ENCODE data around the gene BRINP1.
"Not testable (repeated sequence)": the region's sequence is repeated elsewhere in the genome, so short reads cannot be mapped to it uniquely, and the experiment has no call there.

BRINP1 gene

DNA sequence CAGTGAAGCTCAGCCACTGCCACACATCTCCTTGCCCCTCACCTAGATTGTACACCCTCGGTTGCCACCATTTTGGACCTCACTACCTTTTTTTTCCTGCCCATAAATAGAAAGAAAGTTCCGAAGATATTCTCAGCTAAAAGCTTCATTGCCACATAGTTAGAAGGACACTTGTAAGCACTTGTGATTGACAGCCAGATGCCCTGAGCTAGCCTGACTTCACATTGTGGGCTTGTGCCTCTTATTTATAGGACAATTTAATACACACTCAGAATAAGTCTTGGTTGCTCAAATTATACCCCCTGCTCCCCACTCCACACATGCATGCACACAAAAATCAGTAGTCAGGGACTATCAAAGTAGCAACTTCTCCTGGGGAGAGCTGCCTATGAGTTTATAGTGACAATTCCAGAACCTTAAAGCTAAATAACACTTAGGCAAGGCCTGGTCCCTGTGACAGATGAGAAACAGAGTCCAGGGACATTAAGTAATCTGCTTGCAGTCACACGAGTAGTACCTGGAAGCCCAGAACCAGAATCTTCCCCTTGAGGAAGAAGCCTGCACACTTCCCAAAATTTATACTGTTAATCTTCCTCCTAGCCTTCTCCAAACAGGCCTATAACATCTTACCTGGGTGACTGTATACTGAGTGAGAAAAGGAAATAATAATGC lies 184.8 kb downstream of the BRINP1 start:
- no peak for DNase-seq

DNA sequence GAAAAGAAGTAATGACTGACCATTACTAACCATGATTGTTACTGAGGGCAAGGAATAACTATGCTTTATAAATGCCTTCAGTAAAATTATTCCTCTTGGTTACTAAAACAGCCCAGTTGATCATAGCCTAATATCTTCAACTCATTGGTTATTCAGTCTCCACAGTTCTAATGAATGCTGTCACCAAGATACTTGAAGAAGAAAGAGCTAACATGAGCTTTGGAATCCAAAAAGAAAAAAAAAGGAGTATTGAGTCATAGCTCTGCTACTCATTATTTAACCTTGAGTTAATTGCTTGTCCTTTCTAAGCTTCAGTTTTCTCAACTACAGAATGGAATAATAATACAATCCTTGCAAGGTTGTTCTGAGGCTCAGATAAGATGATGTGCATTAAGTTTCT lies 187.7 kb downstream of the BRINP1 start:
- DNase-seq, result no peak

DNA sequence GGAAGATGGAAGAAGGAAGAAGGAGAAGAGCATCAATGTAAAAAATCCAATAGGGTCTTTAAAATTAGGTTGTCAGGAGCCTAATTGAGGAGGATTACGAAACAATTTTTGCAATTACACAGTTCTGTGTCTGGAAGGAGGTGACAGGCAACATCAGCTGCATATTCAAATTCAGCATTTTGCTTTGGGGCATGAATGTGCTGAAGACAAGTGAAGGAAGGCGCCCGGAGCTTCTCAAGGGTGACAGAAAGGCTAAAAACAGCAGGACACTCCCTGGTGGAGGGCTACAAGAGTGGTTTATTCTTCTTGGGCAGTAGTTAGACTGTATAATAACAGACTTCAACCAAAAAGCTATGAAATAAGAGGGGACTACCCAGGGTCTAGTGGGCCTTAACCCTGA lies 188.3 kb downstream of the BRINP1 start:
- DNase-seq, result no peak

DNA sequence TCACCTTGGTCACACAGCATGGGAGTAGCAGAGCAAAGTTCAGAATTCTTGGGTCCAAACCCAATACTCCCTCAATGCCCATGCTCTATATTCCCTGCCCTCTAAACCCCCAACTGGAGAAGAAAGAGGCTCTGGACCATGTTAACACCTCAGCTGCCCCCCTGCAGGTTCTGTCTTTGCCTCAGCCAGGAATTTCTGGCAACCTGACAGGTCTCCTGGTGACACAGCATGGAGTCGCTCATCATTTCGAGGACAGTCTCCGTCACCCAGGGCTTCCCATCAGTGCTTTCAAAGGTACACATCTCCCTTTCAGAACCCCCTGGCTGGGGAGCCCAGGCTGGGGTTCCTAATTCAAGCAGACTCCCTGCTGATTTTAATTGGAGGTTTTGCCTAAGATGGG lies 189.5 kb downstream of the BRINP1 start:
- no peak for DNase-seq

DNA sequence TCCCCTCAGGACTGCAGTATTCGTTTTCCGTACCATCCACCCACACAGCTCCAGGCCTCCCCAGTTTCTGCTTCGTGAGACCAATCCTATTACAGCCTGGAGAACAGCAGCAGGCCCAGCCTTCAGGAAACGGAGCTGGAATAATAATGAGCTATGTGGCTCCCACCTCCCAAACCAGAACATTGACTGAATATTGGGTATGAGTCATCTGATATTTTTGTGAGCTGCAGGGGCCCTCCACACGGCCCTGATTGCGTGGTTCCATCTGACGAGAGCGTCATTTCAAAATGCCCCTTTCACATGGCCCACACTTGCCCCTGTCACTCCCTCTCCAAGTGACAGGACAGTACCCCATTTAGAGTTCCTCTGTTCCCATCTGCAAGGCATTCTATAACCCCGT lies 192.0 kb downstream of the BRINP1 start:
- DNase-seq, result no peak

DNA sequence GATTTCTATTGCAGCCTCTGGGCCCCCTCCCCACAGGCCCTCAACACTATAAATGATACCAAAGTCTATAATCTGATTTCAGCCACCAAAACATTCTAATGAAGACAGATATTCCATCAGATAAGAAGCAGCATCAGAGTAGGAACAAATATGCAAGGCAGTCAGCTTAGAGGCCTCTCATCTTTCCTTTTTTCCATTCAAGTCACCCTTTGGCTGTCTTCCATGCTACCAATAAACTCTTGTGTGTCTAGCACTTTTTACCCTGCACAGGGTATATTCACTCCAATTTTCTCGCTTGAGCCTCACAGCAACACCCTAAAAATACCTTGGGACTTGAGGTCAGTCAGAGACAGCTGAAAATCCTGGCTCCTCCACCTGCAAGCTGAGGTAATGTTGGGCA lies 193.7 kb downstream of the BRINP1 start:
- DNase-seq, result no peak

DNA sequence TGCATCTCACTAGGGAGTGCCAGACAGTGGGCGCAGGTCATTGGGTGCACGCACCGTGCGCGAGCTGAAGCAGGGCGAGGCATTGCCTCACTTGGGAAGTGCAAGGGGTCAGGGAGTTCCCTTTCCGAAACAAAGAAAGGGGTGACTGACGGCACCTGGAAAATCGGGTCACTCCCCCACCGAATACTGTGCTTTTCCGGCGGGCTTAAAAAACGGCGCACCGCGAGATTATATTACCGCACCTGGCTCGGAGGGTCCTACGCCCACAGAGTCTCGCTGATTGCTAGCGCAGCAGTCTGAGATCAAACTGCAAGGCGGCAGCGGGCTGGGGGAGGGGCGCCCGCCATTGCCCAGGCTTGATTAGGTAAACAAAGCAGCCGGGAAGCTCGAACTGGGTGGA lies 200.0 kb downstream of the BRINP1 start:
- DNase-seq, result not testable (repeated sequence)

DNA sequence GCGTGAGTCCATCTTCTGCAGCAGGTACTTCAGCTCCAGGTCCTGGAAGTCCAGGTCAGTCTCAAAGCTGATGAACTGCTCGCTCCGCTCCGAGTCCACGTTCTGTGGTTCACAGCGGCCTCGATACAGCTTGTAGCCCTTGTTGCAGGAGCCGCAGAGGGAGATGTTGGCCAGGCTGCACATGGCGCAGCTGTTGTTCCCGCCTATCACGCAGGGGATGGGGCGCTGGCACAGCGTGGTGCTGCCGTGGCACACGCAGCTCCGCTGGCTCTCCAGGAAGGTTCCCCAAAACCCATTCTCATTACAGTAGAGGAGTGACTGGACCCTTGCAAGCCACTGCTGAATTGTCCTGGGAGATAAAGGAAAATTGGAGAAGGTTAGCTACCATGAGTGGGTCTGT lies 201.4 kb downstream of the BRINP1 start:
- no peak for DNase-seq

DNA sequence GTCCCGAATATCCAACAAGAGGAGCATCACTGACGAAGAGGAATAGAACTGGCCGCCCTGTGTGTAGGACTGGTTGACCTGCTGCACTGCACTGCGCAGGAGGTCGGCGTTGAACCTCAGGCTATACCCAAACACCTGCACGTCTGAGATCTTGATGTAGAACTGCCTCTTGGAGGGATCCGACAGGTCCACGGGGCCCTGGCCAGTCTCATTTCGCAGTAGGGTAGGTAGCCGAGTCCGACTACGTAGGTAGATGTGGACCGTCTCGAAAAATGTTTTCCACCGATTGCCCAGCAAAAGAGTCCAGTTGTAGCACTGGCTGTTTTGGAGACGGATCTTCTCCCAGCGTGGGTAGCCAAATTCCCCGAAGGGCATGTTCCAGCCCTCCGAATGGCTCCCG lies 202.0 kb downstream of the BRINP1 start:
- no peak for DNase-seq

DNA sequence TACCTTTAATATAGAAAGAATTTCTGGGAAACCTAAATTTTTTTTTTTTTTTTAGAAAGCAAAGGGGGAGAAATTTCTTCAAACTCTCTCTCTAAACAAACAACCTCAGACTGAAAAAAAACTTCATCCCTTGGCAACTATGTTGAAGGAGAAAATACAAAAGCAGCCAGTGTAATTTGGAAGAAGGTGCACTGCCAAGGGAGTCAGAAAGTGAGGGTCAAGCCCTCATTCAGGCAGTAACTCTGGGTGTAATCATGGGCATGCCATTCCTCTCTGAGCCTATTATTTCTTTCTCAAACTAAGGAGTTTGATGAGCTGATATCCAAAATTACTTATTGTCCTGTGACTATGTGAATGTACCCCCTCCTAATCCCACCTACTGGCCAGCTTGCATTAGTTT lies 203.1 kb downstream of the BRINP1 start:
- no peak for DNase-seq

DNA sequence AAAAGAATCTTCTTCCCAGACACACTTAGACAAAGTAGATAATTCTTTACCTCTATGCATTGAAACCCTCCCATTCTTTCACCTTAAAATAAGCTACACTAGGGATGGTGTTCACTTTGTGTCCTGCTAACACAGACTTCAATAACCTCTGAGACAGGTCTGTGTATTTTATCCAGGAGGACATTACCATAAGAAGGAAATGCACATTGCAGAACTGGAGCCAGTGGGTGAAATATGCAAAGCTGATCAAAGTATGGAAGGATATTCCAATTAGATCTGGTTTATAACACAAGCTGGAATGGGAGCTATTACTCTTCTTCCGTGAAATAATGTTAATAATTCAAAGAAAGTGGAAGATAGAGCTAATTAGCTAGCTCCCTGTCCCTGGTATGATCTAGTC lies 204.1 kb downstream of the BRINP1 start:
- DNase-seq, result no peak

DNA sequence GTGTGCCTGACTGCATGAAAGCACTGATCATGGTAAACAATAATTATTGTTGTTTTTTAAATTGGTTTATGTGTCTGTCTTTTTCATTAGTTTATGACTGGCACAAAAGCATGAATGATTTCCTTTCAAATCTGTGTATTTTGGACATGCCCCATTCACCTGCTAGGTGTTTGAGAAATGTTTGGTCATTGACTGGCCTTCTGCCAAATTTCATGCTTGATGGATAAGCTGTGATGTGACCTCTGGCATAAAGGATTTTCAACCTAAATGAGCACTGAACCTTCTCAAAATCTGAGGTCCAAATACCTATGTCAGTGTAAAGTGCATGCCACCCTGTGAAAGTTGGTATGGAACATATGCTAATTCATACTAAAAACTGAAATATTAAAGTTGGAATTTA lies 204.5 kb downstream of the BRINP1 start:
- no peak for DNase-seq

DNA sequence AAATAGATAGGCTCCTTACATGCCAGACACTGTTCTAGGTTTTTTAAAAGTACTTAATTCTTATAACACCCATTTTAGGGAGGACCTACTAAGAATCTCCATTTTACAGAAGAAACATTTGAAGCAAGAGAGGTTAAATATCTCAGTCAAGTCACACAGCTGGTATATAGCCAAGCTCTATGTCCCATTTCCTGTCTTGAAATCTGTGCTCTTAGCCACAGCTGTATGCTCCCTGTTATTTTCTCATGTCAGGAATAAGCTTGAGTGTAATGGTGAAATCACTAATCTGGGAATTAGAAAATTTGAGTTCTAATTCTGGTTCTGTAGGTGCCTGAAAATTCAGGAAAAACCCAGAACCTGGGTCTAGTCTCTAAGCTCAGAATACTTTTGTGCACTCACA lies 208.7 kb downstream of the BRINP1 start:
- no peak for DNase-seq

DNA sequence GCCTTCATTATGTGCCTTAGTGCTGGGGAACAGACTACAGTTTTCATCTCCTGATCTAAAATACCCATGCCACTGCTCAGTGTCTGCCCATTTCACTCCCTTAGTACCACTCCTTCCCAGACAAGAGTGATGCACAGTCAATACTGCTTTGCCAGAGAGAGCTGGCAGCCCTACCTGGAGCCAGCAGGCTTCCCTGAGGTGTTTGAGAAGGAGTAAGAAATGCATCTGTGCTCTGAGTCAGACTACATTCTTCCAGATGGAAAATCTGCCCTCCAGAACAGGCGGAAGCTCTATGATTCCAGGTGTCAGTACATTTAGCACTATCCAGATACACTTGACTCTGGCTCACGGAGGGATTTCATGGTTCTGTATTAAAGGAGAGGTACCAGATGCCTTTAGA lies 209.8 kb downstream of the BRINP1 start:
- DNase-seq, result no peak

DNA sequence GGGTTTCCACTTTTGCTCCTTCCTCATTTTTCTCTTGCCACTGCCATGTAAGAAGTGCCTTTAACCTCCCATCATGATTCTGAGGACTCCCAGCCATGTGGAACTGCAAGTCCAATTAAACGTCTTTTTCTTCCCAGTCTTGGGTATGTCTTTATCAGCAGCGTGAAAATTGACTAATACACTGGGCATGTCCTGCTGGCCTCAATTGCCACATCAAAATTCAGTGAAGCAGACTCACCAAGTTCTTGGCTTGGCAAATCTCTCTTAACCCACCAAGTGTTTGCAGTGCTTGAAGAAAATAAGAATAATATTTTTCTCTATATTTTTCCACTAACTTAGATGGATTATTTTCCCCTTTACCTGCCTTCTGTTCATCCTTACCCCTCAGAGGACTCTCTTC lies 212.0 kb downstream of the BRINP1 start:
- DNase-seq, result no peak

DNA sequence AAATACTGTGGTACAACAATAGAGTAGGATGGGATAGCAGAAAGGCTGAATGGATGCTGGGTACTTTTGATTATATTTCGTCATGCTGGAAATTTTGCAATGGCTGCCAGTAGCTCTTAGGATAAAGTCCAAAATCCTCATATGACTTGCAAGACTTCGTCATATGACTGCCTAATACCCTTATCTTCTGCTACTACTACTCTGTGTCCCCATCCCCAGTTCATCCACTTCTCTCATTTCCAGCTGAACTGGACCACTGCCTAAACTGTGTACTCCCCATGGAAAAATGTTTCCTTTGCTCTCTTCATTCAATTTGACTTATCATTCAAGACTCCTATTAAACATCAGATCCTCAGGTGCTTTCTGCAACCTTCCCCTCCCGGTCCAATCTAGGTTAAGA lies 212.9 kb downstream of the BRINP1 start:
- no peak for DNase-seq

DNA sequence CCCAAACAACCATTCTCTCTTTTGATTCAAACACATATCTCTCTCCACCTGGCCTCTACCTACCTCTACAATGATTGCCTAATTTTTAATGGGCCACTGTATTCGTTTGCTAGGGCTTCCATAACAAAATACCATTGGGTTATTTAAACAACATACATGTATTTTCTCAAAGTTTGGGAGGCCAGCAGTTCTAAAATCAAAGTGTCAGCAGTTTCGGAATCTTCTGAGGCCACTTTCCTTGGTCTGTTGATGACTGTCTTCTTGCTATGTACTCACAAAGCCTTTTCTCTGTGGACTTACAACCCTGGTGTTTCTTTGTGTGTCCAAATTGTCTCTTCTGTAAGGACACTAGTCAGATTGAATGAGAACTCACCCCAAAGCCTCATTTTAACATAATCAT lies 214.7 kb downstream of the BRINP1 start:
- DNase-seq, result no peak

DNA sequence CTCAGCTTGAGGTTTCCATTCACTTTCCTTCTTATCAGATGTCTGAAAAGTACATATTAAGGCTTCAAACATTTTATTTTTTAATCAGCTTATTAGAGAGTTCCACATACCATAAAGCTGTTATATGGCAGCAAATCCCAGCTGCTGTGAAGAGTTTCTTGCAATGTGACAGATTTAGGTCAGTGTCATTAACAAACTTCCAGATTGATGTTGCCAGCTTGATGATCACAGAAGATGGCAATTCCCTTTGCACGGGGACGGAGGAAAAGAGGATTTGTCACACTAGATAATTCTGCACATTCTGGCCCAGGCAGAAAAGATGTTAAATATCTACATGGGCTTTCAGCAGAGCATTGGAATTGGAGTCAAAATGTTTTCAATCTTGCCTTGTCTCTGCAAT lies 215.8 kb downstream of the BRINP1 start:
- DNase-seq, result no peak

DNA sequence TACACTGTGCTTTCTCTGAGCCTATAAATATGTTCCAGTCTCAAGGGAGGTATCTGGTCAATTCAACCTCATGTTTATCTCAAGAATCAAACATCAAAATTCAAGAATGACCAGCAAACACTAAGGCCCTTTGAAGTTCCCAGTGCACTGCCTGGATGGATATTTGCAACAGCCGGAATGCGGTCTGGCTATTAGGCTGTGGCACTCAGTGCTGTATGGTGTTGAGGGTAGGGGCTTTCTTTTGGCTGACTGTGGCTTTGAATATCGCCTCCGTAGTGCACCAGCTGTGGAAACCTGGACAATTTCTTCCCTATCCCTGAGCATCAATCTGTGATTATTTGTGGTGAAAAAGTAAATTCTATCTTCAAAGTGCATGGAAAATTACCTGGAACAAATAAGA lies 220.4 kb downstream of the BRINP1 start:
- no peak for DNase-seq

DNA sequence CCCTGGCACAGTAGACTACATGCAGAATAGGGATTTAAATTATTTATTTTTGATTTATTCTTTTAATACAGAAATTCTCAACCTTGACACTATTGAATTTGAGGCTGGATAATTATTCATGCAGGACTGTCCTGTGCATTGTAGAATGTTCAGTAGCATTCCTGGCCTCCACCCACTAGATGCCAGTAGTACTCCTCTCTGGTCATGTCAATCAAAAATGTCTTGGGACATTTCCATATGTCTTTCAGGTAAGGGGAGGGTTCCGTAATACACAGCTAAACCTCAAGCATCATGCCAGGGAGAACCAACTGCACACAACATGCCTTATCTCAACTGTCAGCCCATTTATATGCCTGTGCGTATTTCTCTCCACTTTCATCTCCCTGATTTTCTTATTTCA lies 231.8 kb downstream of the BRINP1 start:
- no peak for DNase-seq

DNA sequence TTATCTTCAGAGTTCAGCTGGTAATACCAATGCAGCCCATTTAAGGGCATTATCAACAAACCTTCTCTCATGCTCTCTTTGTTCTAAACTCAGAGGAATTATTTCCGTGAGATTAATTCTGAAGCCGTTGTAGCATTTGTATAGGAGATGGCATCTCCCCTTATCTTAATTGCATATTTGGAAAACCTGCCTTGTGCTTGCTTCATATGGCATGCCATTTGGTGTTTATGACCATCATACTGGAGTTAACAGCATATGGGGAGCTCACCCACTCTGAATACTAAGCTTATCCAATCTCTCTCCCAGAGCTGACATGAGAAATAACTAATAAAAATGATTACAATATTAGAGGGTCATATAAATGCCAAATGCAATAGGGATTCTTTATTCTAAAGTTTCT lies 243.2 kb downstream of the BRINP1 start:
- DNase-seq, result no peak

DNA sequence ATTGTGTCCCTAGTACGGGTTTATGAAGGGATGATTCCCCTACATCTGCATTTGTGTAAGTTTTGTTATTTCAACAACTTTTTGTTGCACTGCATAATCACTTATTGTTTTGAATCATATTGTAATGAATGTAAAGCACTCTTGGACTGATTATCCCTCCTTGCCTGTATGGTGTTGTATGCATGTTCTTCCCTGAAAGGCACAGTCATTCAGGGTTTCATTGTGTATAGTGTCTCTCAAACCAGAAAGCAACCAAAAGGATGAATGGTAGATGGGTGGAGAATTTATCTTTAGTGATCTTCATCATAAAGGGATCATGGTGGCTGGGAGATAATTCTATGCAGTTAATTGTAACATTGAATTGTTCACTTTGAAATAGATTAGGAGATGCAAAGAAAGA lies 247.3 kb downstream of the BRINP1 start:
- DNase-seq, result no peak

DNA sequence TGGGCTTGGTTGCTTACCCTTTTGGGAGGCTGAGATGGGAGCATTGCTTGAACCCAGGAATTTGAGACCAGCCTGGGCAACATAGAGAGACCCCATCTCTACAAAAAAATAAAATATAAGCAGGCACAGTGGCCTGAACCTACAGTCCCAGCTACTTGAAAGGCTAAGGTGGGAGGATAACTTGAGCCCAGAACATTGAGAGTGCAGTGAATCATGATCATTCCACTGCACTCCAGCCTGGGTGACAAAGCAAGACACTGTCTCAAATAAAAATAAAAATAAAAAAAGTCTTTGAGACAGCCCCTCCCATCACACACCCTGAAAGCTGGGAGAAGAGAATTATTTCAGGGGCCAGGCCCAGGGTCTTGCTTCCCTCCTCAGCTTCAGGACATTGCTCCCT lies 251.8 kb downstream of the BRINP1 start:
- no peak for DNase-seq

All from T-helper 2 cell (primary cell).